GM19438 (cell line): ENCODE measurements around the gene RMC1.
"Not testable (repeated sequence)": the region's sequence is repeated elsewhere in the genome, so short reads cannot be mapped to it uniquely, and the experiment has no call there.

Experiments
- ATAC-seq: cut with Tn5 transposase; IDR thresholded peaks from one replicate; pipeline ENCODE4 v1.9.1; 2021; ENCODE audit warnings: low read depth; ENCODE audit not compliant: unreplicated experiment

RMC1 gene

DNA sequence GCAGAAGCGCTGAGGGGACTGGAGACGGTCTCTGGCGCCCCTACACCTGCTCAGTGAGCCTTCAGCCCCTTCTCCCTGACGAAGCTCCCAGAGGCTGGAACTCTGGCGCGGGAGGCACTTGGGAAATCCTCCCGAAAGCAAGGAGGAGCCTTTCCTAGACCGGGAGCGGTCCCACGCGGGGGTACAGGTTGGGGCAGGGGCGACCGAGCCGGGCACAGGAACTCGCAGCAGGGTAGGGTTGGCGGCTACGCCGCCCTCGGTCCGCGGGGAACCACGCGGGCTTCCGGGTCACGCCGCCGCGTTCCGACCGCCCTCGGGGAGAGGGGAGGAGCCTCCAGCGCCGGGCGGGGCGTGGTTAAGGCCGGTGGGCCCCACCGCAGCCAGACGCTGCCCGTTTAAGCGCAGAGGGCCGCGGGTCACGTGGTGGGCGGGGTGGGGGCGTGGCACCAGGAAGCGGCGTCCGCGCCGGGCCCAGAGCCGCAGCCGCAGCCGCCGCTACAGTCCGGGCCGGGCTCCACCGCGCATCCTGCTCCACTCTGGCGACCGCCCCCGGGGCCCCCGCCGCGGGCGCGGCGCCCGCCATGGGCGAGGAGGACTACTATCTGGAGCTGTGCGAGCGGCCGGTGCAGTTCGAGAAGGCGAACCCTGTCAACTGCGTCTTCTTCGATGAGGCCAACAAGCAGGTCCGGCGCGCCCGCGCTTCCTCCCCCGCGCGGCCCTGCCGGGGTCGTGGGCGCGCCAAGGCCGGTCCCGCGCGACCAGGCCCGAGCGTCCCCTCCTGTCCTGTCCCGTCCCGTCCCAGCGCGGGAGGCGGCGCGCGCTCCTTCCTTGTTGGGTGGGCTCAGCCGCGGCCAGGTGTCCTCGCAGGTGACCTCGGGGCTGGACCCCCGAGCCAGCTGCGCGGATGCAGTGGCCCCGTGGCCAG, at the start of gene RMC1:
RMC1 (plus strand) TSS at position 474 of the 925 bp plus-strand sequence; CDS start at position 582, 108 bp downstream.
- ATAC-seq, result peak; percentile 63

GRCh38 chr18:23453680-23454058, 49.6 kb upstream of the RMC1 start:
- peak; percentile 11 for ATAC-seq

GRCh38 chr18:23456835-23457234, 46.5 kb upstream of the RMC1 start:
- no peak for ATAC-seq

DNA sequence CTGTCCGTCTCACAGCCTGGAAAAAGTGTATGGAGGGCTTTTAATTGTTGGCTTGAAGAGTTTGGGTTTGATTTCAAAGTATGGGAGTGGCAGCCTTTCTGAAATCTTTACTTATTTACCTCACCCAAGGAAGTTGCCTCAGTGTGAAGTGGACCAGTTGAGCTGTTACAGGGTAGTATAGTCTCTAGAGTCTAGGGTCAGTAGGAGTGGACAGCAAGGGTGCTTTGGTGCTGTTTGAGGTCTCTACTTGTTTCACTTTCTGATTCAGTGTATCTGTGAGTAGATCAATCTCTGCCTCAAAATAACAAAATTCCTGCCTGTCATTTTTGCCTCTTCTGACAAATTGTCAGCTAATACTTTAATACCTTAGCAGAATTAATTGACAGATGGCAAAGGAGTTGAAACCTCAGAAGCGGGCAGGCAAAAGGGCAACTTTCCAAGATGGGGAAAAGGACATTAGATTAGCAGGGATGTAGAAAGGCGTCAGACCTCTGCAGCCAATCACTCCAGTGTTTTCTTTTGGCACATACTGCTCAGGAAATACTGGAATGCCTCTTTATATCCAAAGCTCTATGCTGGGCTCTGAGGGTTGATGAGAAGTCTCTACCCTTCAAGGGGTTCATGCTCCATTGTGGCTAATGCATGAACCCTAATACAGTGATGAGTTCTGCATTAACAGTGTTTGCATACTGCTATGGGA, 44.3 kb upstream of the RMC1 start:
- ATAC-seq, result no peak

- no peak for ATAC-seq
Observed at GRCh38 chr18:23459530-23459921, 43.8 kb upstream of the RMC1 start.

DNA sequence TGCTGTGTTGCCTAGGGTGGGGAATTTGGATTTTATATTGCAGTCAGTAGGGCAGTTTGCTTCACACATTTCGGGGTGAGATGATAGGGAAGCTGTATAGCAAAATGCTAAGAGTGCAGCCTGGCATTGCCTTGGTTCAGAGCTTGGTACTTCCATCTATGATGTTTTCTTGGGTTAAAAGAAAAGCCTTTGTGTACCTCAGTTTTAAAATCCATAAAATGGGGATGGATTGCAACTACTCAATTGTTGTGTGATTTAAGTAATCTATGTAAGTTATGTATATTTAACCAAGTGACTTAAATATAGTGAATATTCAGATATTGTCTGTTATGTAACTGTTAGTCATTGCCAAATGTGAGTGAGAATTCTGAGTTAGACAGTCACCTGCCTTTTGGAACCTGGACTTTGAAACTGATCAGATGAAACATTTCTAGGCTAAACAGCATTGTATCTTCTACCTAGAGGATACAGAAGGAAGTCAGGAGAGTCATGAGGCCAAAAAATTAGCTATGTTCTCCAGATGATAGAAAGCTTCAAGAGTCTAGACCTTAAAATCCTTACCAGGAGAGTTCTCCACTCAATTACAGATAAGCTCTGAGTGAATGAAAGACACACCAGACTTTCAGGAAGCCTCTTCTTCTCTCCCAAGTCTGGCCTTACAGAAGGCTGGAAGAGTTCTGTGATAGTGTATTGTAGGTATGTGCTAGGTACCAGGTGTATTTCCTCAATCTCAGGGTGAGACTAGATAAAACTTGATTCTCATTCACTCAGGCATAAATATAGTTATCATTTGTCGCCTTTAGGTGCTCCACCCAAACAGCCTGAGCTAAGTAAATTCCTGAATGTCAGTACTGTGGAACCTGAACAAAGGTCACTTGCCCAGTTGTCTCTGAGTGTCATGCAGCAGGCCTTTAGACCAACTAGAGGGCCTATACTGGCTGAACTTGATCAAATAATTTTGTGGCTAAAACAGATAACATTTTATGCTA, 42.7 kb upstream of the RMC1 start:
- ATAC-seq, result no peak

DNA sequence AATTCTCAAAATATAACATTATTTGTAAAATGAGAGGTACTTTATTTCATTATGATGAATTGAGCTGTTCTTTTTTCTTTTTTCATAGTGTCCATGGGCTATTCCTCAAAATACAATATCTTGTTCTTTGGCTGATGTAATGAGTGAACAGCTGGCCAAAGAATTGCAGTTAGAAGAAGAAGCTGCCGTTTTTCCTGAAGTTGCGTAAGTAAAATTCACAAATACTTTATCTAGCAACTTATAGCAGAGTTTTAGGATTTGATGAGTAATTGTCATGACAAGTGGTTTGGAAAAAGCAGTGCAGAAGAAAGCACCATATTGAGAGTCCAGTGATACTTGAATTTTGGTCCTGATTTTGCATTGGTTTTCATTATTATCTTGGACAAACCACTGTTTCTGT, 40.4 kb upstream of the RMC1 start:
- no peak for ATAC-seq

DNA sequence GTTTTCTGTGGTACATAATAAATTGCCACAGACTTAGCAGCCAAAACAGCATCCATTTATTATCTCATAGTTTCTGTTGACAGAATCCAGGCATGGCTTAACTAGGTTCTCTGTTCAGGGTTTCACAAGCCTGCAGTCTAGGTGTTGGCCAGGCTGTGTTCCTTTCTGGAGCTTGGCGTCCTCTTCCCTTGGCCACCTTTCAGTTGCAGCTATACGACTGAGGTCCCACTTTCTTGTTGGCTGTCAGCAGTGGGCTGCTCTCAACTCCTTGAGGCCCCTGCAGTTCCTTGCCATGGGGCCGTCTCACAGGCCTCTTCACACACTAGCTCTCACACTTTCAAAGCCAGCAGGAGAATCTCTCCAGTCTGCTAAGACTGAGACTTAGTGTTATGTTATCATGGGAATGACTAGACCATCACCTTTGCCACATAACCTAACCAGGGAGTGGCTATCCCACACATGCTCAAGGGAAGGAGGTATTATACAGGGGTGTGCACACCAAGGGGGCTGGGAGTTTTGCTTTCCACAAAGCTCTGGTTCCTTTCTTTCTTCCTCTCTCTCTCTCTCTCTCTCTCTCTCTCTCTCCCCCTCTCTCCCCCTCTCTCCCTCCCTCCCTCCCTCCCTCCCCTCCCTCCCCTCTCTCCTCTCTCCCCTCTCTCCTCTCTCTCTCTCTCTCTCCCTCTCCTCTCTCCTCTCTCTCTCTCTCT, 34.4 kb upstream of the RMC1 start:
- ATAC-seq, result no peak

DNA sequence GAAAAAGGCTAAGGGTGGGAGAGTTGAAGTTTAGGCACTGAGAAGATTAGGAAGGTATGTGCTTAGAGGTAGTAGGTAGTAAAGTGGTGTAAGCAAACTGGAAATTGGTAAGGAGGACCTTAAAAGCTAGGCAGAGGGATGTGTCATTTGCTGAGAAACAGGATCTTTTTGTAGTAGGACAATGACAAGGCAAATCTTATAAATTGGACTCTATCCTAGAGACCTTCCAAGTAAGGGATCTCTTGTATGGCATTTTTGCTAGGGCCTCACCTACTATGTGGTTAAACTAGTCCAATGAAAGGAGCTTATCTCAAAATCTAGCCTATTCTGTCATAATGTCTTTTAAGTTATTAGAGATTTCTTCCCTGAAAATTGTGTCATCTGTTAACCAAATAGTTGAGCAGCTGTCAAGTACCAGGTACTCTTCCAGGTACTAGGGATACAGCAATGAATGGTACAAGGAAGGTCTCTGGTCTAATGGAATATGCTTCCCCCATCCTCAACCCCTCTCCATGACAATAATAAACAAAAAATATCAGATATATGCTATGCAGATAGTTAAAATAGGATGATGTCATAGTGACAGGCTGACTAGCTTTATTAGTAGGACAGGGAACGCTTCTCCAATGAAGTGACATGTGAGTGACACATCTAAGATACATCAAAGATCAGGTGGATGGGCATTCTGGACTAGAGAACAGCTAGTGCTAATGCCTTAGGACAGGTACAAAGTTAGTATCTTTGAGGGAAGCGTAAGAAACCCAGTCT, 32.5 kb upstream of the RMC1 start:
- no peak for ATAC-seq

DNA sequence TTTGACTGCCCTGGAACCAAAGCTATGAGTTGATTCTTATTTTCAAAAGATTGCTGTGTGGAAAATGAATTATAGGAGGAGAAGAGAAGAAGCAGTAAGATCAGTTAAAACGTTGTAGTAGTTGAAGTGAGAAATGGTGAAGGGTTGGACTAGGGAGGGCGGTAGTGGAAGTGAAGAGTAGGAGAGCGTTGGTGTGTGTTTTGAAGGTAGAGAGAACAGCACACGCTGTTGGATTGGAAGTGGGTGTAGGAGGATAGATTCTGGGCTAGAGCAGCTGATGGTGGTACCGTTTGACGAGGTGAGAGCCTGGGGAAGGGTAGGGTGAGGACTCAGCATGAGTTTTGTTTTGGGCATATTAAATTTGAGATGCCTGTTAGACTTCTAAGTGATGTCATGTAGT, 31.8 kb upstream of the RMC1 start:
- no peak for ATAC-seq

DNA sequence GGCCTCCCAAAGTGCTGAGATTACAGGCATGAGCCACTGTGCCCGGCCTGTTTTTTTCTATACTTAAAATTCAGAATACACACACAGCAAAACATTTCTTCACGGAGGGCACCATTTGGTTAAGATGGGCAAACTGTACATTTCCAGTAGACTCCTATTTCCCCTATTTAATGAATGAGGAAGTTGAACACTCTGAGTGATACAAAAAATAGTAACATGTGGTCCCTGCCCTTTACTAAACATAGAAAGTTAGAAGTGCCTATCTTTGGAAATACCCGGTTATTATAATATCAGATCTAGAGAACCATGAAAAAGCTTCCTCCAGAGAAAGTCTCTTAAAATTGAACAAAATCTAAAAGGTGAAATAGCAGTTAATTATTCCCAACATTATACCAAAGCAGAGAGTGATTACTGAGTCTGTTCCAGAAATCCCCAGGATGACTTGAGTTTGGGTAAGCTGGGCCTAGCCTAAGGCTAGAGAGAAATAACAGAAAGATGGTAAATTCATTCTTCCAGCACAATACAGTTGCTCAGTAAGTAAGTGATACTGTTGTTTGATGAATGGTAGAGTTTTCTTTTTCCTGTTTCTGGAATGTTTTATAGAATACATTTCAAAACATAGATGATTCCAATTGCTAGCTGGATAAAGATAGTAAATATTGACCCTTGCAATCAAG, 23.3 kb upstream of the RMC1 start:
- ATAC-seq, result no peak

- ATAC-seq, result no peak
Observed at GRCh38 chr18:23484561-23485182, 18.6 kb upstream of the RMC1 start.

GRCh38 chr18:23485386-23485785, 17.9 kb upstream of the RMC1 start:
- ATAC-seq, result no peak

- ATAC-seq, result peak; percentile 66
Observed at GRCh38 chr18:23487738-23488570, 15.4 kb upstream of the RMC1 start.

- ATAC-seq, result not testable (repeated sequence)
Observed at GRCh38 chr18:23489586-23489985, 13.7 kb upstream of the RMC1 start.

DNA sequence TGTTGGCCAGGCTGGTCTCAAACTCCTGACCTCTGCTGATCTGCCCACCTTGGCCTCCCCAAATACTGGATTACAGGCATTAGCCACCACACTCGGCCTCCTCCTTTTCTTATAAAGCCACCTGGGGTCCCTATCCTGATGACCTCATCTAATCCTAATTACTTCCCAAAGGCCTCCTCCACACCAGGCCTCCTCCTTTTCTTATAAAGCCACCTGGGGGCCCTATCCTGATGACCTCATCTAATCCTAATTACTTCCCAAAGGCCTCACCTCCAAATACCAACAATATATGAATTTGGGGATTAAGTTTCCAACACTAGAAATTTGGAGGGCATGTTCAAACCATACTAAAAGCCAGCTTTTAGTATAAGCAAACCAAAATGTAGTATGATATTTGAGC, 9.7 kb upstream of the RMC1 start:
- no peak for ATAC-seq

DNA sequence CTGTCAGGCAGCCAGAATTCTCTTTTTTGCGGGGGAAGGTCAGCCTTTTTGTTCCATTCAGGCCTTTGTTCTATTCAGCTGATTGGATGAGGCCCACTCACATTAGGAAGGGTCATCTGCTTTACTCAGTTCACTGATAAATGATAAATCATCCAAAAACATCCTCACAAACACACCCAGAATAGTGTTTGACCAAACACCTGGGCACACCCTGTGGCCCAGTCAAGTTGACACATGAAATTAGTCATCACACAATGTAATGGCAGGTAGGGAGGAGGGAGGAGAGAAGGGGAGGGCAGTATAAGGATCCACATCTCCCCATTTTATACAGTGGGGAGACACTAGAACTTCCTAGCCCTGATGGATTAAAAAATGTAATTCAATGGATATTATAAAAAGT, 8.3 kb upstream of the RMC1 start:
- no peak for ATAC-seq
